Activated T-cell treated with anti-CD3 and anti-CD28 coated beads, Interleukin-2, amount 50 U/mL, for 24 hours (primary cell): ENCODE data around the gene ARL14EP.

Source experiments
- DNase-seq: peaks from one replicate; pipeline ENCODE4 v3.0.0-alpha.2; 2020
- H3K27ac Mint-ChIP-seq: 2 replicates; pipeline ENCODE4 v1.8.0; 2020; ENCODE audit warnings: mild to moderate bottlenecking, mixed read lengths
- H3K27me3 Mint-ChIP-seq: 2 replicates; pipeline ENCODE4 v1.8.0; 2020; ENCODE audit warnings: mixed read lengths
- H3K36me3 Mint-ChIP-seq: 2 replicates; pipeline ENCODE4 v1.8.0; 2020; ENCODE audit warnings: low read depth, mixed read lengths
- H3K4me1 Mint-ChIP-seq: 2 replicates; pipeline ENCODE4 v1.8.0; 2020; ENCODE audit warnings: low read depth, mixed read lengths
- H3K4me3 Mint-ChIP-seq: 2 replicates; pipeline ENCODE4 v1.8.0; 2020; ENCODE audit warnings: mild to moderate bottlenecking, moderate library complexity, mixed read lengths
- H3K9me3 Mint-ChIP-seq: 2 replicates; pipeline ENCODE4 v1.8.0; 2020; ENCODE audit warnings: mixed read lengths

Gene ARL14EP

GRCh38 chr11:30322826-30323710 lies at the start of gene ARL14EP:
Gene ARL14EP, plus strand, starts transcription at chr11:30323104. Its CDS starts 7,845 bp downstream, at chr11:30330949.
- Mint-ChIP-seq H3K36me3 (peaks cover 43% of the 10 kb centered on the region), H3K27me3 (no peaks in the 10 kb centered on the region), H3K27ac (peak within 1 kb of the TSS; percentile 99), H3K9me3 (no peaks in the 10 kb centered on the region), H3K4me3 (peak within 1 kb of the TSS; percentile 95), H3K4me1 (peaks cover 48% of the 10 kb centered on the region)
- peak; percentile 93 for DNase-seq

GRCh38 chr11:30277176-30277575 lies 45.7 kb upstream of the ARL14EP start:
- no peaks in the 10 kb centered on the region for H3K36me3 Mint-ChIP-seq
- no peaks in the 10 kb centered on the region for H3K9me3 Mint-ChIP-seq
- no peak overlapping the region for H3K27ac Mint-ChIP-seq
- H3K4me3 Mint-ChIP-seq, result no peak overlapping the region
- no peaks in the 10 kb centered on the region for H3K27me3 Mint-ChIP-seq
- peaks cover 12% of the 10 kb centered on the region for H3K4me1 Mint-ChIP-seq
- DNase-seq, result no peak

- no peak overlapping the region for H3K27ac Mint-ChIP-seq
- DNase-seq, result no peak
- H3K4me1 Mint-ChIP-seq, result peaks cover 22% of the 10 kb centered on the region
- H3K9me3 Mint-ChIP-seq, result no peaks in the 10 kb centered on the region
- H3K27me3 Mint-ChIP-seq, result no peaks in the 10 kb centered on the region
- H3K36me3 Mint-ChIP-seq, result no peaks in the 10 kb centered on the region
- H3K4me3 Mint-ChIP-seq, result no peak overlapping the region
Measured at GRCh38 chr11:30279796-30280195, 43.1 kb upstream of the ARL14EP start.

- peak; percentile 29 for DNase-seq
- H3K27me3 Mint-ChIP-seq, result no peaks in the 10 kb centered on the region
- H3K4me1 Mint-ChIP-seq, result peaks cover 22% of the 10 kb centered on the region
- H3K9me3 Mint-ChIP-seq, result no peaks in the 10 kb centered on the region
- no peaks in the 10 kb centered on the region for H3K36me3 Mint-ChIP-seq
- no peak overlapping the region for H3K4me3 Mint-ChIP-seq
- no peak overlapping the region for H3K27ac Mint-ChIP-seq
Measured at GRCh38 chr11:30281476-30282288, 41.2 kb upstream of the ARL14EP start.

GRCh38 chr11:30282289-30282631 lies 40.6 kb upstream of the ARL14EP start:
- no peaks in the 10 kb centered on the region for H3K9me3 Mint-ChIP-seq
- H3K4me1 Mint-ChIP-seq, result peaks cover 22% of the 10 kb centered on the region
- DNase-seq, result no peak
- H3K27me3 Mint-ChIP-seq, result no peaks in the 10 kb centered on the region
- H3K4me3 Mint-ChIP-seq, result no peak overlapping the region
- no peak overlapping the region for H3K27ac Mint-ChIP-seq
- no peaks in the 10 kb centered on the region for H3K36me3 Mint-ChIP-seq

GRCh38 chr11:30284836-30285235 lies 38.1 kb upstream of the ARL14EP start:
- no peak overlapping the region for H3K27ac Mint-ChIP-seq
- H3K4me3 Mint-ChIP-seq, result no peak overlapping the region

GRCh38 chr11:30285416-30286121 lies 37.3 kb upstream of the ARL14EP start:
- DNase-seq, result no peak
- H3K27ac Mint-ChIP-seq, result no peak overlapping the region

More at GRCh38 chr11:30284836-30285235, 38.1 kb upstream of the ARL14EP start:
- H3K36me3 Mint-ChIP-seq, result no peaks in the 10 kb centered on the region
- DNase-seq, result no peak
- H3K27me3 Mint-ChIP-seq, result no peaks in the 10 kb centered on the region
- no peaks in the 10 kb centered on the region for H3K9me3 Mint-ChIP-seq
- peaks cover 22% of the 10 kb centered on the region for H3K4me1 Mint-ChIP-seq

GRCh38 chr11:30291331-30291730 lies 31.6 kb upstream of the ARL14EP start:
- no peak for DNase-seq
- Mint-ChIP-seq H3K9me3 (no peaks in the 10 kb centered on the region), H3K4me1 (no peaks in the 10 kb centered on the region), H3K4me3 (no peak overlapping the region), H3K27me3 (no peaks in the 10 kb centered on the region), H3K27ac (no peak overlapping the region), H3K36me3 (no peaks in the 10 kb centered on the region)

More at GRCh38 chr11:30285416-30286121, 37.3 kb upstream of the ARL14EP start:
- Mint-ChIP-seq H3K9me3 (no peaks in the 10 kb centered on the region), H3K4me1 (peaks cover 22% of the 10 kb centered on the region), H3K4me3 (no peak overlapping the region), H3K27me3 (no peaks in the 10 kb centered on the region), H3K36me3 (no peaks in the 10 kb centered on the region)

GRCh38 chr11:30292545-30292944 lies 30.4 kb upstream of the ARL14EP start:
- Mint-ChIP-seq H3K9me3 (no peaks in the 10 kb centered on the region), H3K4me1 (no peaks in the 10 kb centered on the region), H3K27ac (no peak overlapping the region), H3K36me3 (no peaks in the 10 kb centered on the region), H3K4me3 (no peak overlapping the region), H3K27me3 (no peaks in the 10 kb centered on the region)
- DNase-seq, result no peak

- no peaks in the 10 kb centered on the region for H3K27me3 Mint-ChIP-seq
- no peaks in the 10 kb centered on the region for H3K36me3 Mint-ChIP-seq
- DNase-seq, result no peak
- H3K9me3 Mint-ChIP-seq, result no peaks in the 10 kb centered on the region
- H3K4me1 Mint-ChIP-seq, result no peaks in the 10 kb centered on the region
- H3K27ac Mint-ChIP-seq, result no peak overlapping the region
- no peak overlapping the region for H3K4me3 Mint-ChIP-seq
Measured at GRCh38 chr11:30295178-30295885, 27.6 kb upstream of the ARL14EP start.

- H3K27me3 Mint-ChIP-seq, result peaks cover 9% of the 10 kb centered on the region
Measured at GRCh38 chr11:30304620-30305019, 18.3 kb upstream of the ARL14EP start.

GRCh38 chr11:30310623-30311022 lies 12.3 kb upstream of the ARL14EP start:
- Mint-ChIP-seq H3K27ac (no peak overlapping the region), H3K4me1 (no peaks in the 10 kb centered on the region), H3K36me3 (no peaks in the 10 kb centered on the region), H3K4me3 (no peak overlapping the region), H3K9me3 (peaks cover 6% of the 10 kb centered on the region), H3K27me3 (peaks cover 14% of the 10 kb centered on the region)
- no peak for DNase-seq

More at GRCh38 chr11:30304620-30305019, 18.3 kb upstream of the ARL14EP start:
- Mint-ChIP-seq H3K36me3 (no peaks in the 10 kb centered on the region), H3K27ac (no peak overlapping the region), H3K9me3 (no peaks in the 10 kb centered on the region), H3K4me3 (no peak overlapping the region), H3K4me1 (no peaks in the 10 kb centered on the region)
- DNase-seq, result no peak

- peaks cover 14% of the 10 kb centered on the region for H3K27me3 Mint-ChIP-seq
- peaks cover 6% of the 10 kb centered on the region for H3K9me3 Mint-ChIP-seq
- no peak for DNase-seq
- H3K36me3 Mint-ChIP-seq, result no peaks in the 10 kb centered on the region
- H3K4me3 Mint-ChIP-seq, result no peak overlapping the region
- H3K27ac Mint-ChIP-seq, result no peak overlapping the region
- H3K4me1 Mint-ChIP-seq, result no peaks in the 10 kb centered on the region
Measured at GRCh38 chr11:30311189-30311588, 11.7 kb upstream of the ARL14EP start.

- no peak overlapping the region for H3K4me3 Mint-ChIP-seq
- H3K36me3 Mint-ChIP-seq, result no peaks in the 10 kb centered on the region
- no peak for DNase-seq
- H3K4me1 Mint-ChIP-seq, result peaks cover 1% of the 10 kb centered on the region
- no peak overlapping the region for H3K27ac Mint-ChIP-seq
- peaks cover 6% of the 10 kb centered on the region for H3K9me3 Mint-ChIP-seq
- peaks cover 14% of the 10 kb centered on the region for H3K27me3 Mint-ChIP-seq
Measured at GRCh38 chr11:30312243-30312642, 10.7 kb upstream of the ARL14EP start.
